GM20431 (cell line): Measurements from ENCODE around the gene TREML1.
"Not testable (repeated sequence)": the region's sequence is repeated elsewhere in the genome, so short reads cannot be mapped to it uniquely, and the experiment has no call there.

Experiments used
- in situ Hi-C: fragments of 300-500 bp; cut with MseI, MboI; formaldehyde crosslinking; loops from one replicate; pipeline ENCODE4 v1.15.0; 2020; ENCODE audit warnings: low sequenced_read_pairs; ENCODE audit not compliant: unreplicated experiment

The TREML1 gene

GRCh38 chr6:41153992-41154625 lies at the start of gene TREML1:
Gene TREML1 (minus strand): TSS chr6:41154347. CDS start chr6:41154288, 59 bp downstream.
- in situ Hi-C loops = no loop called here

GRCh38 chr6:41201764-41202173 lies 47.6 kb upstream of the TREML1 start:
- in situ Hi-C loops = no loop called here

- in situ Hi-C loops = no loop called here
Measured at GRCh38 chr6:41200901-41201763, 47.0 kb upstream of the TREML1 start, which contains the start of gene TREML2. Gene TREML2 (minus strand): TSS chr6:41201149. CDS start chr6:41201008, 141 bp downstream.

- in situ Hi-C loops = no loop called here
Measured at GRCh38 chr6:41200296-41200900, 46.3 kb upstream of the TREML1 start.

GRCh38 chr6:41199552-41200246 lies 45.6 kb upstream of the TREML1 start:
- in situ Hi-C loops = no loop called here

GRCh38 chr6:41197234-41197633 lies 43.1 kb upstream of the TREML1 start:
- in situ Hi-C loops = no loop called here

GRCh38 chr6:41194386-41194785 lies 40.2 kb upstream of the TREML1 start:
- in situ Hi-C loops = no loop called here

- in situ Hi-C loops = no loop called here
Measured at GRCh38 chr6:41193884-41194283, 39.7 kb upstream of the TREML1 start.

GRCh38 chr6:41193171-41193734 lies 39.1 kb upstream of the TREML1 start:
- in situ Hi-C loops = no loop called here

GRCh38 chr6:41191569-41191968 lies 37.4 kb upstream of the TREML1 start:
- in situ Hi-C loops = no loop called here

GRCh38 chr6:41190791-41191190 lies 36.6 kb upstream of the TREML1 start:
- in situ Hi-C loops = no loop called here

- in situ Hi-C loops = no loop called here
Measured at GRCh38 chr6:41189967-41190366, 35.8 kb upstream of the TREML1 start.

GRCh38 chr6:41189046-41189445 lies 34.9 kb upstream of the TREML1 start:
- in situ Hi-C loops = not testable (repeated sequence)

- in situ Hi-C loops = no loop called here
Measured at GRCh38 chr6:41187924-41188886, 34.1 kb upstream of the TREML1 start.

- in situ Hi-C loops = no loop called here
Measured at GRCh38 chr6:41186031-41186562, 31.9 kb upstream of the TREML1 start.

- in situ Hi-C loops = no loop called here
Measured at GRCh38 chr6:41184761-41185160, 30.6 kb upstream of the TREML1 start.

GRCh38 chr6:41182069-41183034 lies 28.2 kb upstream of the TREML1 start:
- in situ Hi-C loops = no loop called here

GRCh38 chr6:41181566-41181965 lies 27.4 kb upstream of the TREML1 start:
- in situ Hi-C loops = no loop called here
